ENCODE measurements around the gene DAPK1. TPM values are rescaled to one million over a fixed set of nuclear protein-coding genes. Genes with fewer than 3 reads are reported as not detected.

The DAPK1 gene
- total RNA-seq, 1 donor from 2014 or later: 28.9 TPM

DNA sequence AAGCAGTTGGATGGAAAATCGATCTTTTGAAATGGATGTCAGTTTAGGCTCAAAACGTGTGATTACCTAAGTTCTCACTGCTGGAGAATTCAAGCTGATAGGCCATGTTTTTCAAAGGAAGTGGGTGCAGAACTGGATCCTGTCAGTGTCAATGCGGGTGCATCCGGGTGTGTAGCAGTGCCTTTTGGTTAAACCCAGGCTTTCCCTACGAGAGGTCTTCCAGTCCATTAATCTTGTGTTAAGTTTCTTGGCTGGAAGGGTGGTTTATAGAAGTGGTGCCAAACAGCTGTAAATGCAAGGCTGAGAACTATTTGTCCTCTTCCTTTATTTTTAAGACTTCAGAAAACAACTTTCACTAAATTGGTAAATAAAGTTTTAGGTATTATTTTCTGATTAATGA is 71.9 kb downstream of the DAPK1 start:
- DNase-seq: peak; percentile 63

DNA sequence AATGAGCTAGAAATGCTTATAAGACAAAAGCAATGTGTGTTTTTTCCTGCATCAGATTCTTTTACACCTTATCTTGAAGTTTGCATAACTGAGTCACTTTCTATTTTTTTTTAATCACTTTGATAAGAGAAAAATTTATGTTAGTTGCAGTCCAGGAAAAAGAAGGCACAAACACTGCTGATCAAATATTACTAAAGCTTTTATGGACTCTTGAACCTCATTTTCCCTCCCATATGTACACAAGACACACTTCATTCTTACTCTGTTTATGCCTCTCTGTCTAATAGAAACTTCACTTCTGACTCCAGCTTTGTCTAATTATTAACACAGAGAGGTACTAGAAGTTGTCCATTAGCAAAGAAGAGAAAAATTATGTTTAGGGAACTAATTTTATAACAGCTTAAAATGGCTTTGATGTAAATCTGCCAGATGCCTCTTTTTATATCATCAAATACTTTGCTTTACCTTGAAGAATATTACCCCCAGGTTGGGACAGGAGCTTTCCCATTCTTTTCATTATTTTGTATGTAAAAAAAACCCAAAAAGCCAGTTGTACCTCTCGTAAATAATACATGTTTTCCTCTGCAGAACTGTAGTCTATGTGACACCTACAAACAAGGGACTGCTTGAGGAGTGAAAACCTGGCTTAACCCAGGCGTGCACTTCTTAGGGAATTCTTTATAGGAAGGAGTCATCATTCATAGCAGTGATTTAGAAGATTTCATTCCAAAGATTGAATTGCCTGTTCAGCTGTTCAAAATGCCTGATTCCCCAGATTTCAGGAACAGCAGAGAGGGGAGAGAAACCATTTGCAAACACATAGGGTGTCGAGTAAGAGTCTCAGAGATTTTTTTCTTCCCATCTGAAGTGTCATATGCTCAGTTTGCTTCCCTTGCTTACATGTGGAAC is 72.6 kb downstream of the DAPK1 start:
- no peak for DNase-seq

DNA sequence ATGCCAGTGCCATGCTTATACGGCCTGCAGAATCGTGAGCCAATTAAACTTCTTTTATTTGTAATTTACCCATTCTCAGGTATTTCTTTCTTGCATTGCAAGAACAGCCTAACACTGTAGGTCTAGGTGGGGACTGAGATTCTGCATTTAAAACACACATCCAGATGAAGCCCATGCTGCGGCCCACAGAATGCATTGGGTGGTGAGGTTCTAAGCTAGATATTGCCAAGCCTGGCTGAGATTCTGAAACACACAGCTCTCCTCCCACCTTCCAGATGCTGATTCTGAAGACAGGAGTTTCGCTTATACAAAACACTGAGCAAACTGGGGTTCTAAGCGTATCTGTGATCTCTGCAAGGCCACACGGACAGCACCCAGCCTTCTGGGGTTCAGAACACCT is 75.1 kb downstream of the DAPK1 start:
- no peak for DNase-seq

DNA sequence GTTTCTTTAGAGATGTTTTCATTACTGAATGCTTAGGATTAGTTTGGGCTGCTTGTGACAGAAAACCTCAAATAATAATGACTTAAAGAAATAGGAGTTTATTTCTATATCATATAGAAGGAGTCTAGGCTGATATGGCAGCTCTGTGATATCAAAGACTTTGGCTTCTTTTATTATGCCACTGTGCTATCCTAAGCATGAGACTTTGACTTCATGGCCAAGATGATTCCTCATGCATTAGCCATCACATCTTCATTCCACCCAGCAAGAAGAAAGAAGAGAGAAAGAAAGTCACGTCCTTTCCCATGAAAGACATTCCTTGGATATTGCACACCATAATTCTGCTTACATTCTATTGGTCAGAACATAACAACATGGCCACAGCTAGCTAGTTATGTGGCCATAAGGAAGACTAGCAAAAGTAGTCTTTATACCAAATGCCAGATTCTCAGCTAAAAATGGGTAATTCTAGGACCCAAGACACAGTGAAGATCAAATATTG is 76.2 kb downstream of the DAPK1 start:
- DNase-seq: no peak

DNA sequence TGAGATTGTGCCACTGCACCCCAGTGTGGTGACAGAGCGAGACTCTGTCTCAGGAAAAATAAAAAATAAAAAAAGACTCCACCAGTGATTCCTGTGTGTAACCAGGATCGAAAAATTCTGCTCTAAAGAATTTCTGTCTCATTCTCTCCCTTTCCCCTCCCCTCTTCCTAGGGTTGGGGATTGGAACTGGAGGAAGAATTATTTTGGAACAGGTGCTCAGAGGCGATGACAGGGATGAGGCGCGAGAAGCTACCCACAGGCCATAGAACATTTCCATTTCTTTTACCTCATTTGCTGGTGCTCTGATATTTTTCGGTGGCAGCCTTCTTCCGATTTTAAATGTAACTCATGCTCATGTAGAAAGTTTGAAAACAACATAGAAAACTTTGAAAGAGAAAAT is 80.1 kb downstream of the DAPK1 start:
- no peak for DNase-seq

DNA sequence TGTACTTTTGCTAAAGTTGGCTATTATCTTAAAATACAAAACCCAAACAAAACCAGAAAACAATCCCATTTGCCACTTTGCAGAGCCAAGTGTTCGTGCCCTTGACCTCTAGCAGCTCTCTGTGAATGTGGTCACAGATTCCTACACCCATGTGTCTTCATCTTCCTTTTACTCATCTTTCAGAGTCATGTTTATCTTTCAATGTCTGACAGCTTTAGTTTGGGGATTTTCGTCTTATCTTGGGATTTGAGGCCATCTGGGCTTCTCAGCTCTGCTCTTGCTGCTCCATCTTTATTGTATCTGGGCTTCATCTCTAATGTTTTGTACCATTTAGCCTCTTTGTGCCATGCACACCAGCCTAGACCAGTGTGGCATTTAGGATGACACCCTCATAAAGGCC is 81.0 kb downstream of the DAPK1 start:
- DNase-seq: no peak

DNA sequence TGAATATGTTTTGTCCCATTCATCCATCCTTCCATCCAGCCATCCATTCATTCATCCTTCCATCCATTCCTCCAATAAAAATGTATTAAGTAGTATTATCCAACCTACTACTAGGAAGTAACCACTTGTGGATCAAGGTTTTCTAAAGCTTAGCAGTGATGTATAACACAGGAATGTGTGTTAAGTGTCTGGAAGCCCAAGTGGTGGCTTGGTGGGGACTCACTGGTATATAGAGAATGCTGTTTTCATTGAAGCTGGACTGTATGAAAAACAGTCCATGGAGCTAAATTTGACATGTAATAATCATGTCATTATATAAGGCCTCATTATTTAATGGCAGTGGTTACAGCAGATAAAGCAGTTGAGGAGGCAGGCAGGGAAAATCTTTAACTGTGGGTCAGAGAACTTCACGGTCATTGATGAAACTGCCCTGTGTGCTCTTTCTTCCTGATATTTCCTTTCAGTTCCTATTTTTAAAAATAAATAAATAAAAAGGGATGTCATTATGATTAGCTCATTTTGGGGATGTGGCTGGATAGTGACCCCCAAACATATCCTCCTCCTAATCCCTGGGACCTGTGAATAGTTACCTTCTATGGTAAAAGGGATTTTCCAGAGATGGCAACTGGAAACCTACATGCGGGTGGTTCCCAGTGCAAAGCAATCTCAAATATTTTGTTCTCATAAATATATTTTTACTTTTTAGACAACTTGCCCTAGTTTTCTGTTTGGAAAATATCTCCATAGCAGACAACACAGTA is 82.3 kb downstream of the DAPK1 start:
- no peak for DNase-seq

DNA sequence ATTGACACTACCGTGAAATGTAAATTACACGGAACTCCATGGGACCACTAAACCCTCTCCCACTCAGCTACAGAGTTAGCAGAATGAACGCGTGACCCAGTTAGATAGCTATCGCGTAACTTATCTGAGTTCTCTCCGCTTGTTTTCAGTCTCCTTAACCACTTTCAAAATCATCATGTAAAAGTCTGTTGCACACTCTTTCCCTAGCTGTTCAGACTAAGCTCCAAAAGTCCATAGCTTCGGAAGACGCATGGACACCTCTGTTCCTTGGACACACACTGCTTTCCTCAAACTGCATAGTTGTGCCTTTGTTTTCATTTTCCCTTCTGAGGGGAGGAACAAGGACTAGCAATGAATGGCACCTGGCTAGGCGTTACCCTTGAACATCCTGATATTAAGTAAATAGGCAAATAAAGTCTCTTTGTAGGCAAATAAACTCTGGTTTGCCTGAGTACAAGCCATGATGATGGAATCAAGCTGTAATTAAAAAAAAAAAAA is 83.3 kb downstream of the DAPK1 start:
- DNase-seq: no peak

DNA sequence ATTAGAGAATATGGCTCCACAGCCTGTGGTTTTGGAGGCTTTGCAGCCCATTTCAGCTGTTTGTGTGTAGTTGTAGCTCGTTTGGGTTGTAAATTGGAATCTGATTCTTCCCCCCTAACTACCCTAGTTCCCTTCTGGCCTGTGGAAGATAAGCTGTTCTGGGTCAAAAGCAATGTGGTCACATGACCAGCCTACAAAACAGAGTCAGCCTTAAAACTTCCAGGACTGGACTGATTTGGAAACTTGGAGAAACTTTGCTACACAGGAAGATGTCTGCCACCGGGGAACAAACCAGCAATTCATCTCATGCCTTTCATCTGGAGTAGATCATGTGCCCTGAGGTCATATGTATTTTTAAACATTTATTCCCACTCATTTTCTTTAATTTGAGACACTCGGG is 83.8 kb downstream of the DAPK1 start:
- DNase-seq: peak; percentile 56

DNA sequence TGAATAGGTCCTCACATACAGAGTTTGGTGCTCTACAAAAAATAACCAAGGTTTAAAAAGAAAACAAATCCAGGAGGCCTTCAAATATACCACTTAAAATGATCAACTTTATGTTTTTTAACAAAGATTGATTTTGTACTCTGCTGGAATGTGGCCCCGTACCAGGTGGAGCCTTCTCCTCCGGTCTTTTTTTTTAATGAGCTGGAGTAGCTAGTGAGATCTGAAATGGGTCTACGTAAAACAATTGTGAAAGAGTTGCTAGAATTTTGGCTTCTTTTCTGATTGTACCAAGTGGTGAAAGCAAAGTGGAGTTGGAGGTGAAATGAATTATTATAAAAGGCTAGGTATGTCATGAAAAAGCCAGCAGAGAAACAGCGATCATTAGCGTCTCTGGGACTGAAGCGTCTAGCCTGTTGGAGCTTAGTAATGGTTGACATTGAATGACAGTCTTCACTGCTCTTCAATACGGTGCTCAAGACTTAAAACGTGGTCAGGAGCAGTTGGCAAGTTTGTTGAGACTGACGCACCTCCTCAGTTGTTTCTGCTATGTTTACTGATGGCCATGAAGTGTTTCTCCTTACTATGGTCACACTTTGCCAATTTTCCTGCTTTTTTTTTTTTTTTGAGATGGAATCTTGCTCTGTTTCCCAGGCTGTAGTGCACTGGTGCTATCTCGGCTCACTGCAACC is 84.4 kb downstream of the DAPK1 start:
- no peak for DNase-seq

DNA sequence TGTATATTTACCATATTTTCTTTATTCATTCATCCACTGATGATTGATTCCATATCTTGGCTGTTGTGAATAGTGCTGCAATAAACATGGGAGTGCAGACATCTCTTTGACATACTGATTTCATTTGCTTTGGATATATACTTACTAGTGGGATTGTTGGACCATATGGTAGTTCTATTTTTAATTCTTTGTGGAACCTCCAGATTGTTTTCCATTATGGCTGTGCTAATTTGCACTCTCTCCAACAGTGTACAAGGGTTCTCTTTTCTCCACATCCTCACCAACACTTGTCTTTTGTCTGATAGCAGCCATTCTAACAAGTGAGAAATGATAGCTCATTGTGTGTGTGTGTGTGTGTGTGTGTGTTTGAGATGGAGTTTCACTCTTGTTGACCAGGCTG is 86.7 kb downstream of the DAPK1 start:
- no peak for DNase-seq

DNA sequence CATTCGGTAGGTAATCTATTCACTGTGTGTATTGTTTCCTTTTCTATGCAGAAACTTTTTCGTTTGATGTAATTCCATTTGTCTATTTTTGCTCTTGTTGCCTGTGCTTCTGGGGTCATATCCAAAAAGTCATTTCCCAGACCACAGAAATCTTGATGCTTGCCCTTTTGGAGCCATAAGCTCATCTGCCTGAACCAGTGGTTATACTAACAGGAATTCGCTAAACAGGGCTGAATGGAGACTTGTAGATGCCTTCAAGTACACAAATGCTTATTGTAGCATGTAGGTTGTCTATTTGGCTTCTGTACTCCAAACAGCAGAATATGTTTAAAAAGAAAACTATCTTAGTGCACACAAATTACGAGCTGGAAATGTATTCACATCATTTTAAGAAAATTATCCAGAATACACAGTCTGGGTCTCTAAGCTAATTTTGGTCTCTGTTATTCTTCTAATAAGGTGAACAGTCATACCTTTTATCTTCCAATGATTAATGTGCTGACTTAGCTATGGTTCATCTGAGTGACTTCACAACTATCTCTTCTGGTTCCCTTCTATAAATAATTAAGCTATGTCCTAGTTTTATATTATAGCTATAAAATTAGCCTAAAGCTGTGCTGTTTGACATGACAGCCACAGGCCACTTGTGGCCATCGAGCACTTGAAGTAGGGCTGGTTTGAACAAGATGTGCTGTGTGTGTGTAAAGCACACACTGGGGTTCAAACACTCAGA is 87.6 kb downstream of the DAPK1 start:
- no peak for DNase-seq

DNA sequence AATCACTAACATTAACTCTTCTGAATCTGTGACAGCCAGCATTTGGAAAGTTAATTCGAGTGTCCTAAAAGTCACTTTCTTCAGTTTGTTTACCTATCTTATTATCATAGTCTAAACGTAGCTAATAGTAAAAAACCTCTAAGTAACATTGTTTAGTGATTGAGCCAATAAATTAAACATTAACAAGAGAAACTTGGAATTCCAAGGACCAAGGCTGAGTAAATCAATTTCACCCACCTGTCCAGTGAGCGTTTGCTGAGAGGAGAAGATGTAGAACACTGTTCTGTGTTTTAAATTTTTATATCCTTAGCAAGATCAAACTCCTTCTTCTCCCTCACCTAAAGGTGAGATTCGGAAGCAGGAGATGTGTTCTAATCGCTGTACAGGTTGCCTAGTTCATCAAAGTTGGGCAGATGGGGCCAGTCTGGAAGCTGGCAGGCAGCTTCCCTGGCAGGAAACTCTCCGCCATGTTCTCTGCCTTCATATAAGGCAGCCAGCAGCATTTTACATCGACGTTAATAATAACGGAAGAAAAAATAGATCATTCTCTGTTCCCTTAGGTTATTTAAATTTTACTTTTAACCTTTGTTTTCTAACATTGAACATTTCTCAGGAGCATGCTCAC is 89.2 kb downstream of the DAPK1 start:
- DNase-seq: no peak

DNA sequence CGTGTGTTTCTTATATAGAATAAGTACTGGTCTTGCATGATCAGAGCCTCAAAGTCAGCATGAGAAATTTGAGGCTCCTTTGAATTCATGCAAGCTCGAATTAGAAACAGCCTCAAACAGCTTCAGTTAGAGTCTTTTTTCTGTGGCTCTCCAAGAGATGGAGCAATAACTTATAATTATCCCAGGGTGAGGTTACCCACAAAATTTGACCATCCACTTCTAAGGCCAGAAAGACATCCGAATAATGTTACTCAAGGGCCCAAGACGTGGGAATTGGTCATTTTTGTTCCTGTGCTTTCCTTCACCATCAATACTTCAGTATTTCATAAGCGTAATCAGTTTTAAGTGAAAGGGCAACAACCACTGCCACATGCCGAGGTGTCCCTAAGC is 89.7 kb downstream of the DAPK1 start:
- DNase-seq: no peak

DNA sequence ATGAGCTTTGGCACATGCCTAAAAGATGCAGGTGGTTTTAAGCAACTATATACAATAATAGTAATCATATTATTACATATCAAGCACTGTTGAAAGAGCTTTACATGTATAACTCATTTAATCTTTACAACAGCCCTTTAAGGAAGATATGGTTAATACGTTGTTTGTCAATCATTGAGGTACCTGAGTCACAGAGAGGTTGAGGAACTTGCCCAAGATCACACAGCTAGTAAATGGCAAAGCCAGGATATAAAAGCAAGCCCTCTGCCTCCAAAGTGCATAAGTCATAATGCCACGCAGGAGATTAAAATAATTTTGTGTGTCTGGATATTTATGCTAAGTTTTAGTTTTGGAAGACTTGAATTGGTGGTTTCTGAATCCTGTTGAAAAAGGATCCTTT is 90.2 kb downstream of the DAPK1 start:
- DNase-seq: no peak

DNA sequence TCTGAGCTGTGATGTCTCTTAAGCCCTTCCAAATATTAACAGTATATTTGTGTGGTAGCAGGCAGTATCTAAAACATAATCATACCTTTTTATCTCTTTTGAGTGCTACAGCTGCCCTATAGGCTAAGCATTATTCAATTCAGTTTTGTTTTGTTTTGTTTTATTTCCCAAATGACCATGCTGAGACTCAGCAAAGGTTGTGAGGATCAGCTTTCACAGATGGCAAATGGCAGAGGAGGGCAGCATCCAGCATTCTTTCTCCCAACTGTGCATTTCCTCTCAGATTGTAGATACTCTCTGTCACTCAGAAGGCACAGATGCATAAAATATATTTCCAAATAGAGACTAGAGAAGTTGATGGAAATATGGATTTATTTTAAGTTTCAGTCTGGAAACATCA is 90.7 kb downstream of the DAPK1 start:
- no peak for DNase-seq

DNA sequence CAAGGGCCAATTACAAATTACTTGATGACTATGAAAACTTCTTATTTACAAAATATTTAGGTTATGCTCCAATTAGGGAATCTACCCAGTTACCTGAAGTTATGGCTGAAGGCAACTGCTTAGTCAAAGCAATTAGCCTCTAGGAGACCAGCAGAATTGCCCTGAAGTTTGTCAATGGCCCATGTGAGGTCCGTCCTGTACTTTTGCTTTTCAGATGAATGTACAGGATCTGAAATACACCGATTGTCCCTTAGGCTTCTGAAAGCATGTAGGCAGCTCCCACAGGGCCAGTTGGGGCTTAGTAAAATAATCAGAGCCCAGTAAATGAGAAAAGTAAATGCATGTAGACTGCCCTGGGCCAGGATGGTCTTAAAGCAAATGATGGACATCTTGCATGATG is 93.3 kb downstream of the DAPK1 start:
- no peak for DNase-seq

DNA sequence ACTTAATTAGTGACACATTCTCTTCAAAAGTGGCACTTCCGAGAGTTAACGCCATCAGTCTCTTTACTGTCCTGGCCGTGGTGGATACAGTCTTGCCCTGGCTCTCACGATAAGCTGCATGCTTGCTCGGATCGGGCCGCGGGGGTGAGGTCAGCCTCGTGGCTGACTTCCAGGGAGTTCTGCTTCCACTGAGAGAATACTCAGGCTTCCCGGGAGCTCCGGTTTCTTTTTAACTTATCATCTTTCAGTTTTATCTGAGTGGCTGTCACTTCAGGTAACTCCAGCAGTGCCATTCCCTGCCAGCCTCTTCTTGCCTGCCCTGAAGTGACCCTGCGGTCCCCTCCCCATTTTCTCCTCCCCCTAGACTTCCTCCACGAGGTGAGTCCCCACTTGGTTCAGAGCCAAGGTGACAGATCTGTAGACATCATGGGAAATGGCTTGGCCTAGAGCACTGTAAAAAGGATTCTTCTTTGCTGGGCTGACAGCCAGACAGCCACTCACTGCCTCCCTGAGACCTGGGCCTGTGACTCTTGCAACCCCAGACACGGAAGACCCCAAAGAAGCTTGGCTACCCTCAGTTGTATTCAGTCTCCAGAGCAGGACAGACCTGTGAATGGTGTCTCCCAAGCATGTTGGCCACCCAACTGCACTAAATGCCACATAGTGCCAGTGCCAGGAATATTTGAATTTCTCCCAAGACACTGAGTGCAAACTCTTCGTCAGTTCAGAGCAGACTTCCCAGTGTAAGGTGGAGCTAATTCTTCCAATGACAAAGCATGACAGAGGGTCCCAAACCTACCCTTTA is 95.1 kb downstream of the DAPK1 start:
- no peak for DNase-seq

DNA sequence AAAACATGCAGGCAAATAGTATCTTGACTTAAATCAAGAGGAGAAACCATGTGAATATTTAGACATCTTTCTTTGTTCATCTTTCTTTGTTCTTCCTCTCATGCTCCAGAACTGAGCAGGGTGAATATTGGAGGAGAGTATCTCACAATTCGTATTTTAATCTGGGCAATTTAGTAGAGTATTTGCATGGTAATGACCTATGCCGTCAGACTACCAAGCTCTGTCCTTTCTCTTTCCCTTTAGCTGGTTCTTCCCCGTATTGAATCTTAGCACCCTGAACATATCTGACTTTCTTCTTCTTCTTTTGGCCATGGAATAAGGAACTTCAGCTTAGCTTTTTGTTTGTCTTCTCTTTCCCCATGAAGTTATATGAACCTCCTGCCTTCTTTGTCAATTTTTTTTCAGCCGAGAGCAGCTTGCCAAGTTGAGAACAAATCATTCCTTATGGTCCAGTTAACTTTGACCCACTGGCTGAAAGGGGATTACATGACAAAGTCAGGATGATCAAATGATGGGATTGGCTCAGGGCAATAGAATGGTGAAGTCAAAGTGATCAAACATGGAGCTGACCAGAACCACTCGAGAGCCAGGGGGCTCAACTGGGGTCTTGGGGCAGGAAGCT is 95.8 kb downstream of the DAPK1 start:
- no peak for DNase-seq

DNA sequence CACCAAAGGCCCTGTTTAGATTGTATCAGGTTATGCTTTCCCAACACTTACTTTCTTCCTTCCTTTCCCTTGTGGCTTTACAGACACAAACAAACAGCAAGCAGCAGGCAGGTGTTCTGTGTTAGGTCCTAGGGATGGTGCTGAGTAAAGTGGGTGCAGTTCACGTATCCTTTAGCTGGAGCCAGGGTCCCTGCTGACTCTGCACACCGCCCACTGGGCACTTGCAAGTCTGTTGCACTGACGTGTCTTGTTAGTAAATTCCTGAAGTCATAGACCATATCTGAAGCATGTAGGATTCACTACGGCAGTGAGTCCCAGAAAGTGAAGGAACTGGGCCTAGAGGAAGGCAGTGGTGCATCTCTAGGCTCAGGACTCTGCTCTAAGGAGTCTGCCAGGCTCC is 96.5 kb downstream of the DAPK1 start:
- no peak for DNase-seq

All from tongue (tissue), 2 donors.